Measurements from ENCODE around the gene FSIP1.
A peak's percentile ranks its signal among the peaks of the same experiment; 100 is the strongest.

Gene FSIP1

GRCh38 chr15:39628144-39628508 lies 154.5 kb downstream of the FSIP1 start:
- Histone ChIP-seq H3K9ac (ENCODE audit: low read depth in 1 of 2, low read length in 2 of 2) (no peak overlapping the region), H3K4me1 (ENCODE audit: control insufficient read depth in 2 of 2, insufficient read depth in 2 of 2, low read length in 2 of 2) (peaks cover 56 to 79% of the 10 kb centered on the region in 2 donors), H3K27ac (ENCODE audit: low read depth in 2 of 2, low read length in 2 of 2) (peak overlapping the region; percentile 93 to 95)

GRCh38 chr15:39627451-39628143 lies 155.0 kb downstream of the FSIP1 start:
- Histone ChIP-seq H3K27ac (ENCODE audit: low read depth in 2 of 2, low read length in 2 of 2) (peak overlapping the region; percentile 93 to 95), H3K9me3 (ENCODE audit: control insufficient read depth in 2 of 2, low read length in 2 of 2) (no peaks in the 10 kb centered on the region), H3K9ac (ENCODE audit: low read depth in 1 of 2, low read length in 2 of 2) (no peak overlapping the region), H3K36me3 (ENCODE audit: control insufficient read depth in 2 of 2, insufficient read depth in 2 of 2, low read length in 2 of 2) (no peaks in the 10 kb centered on the region), H3K4me3 (ENCODE audit: low read length in 2 of 2) (no peak overlapping the region), H3K27me3 (ENCODE audit: control insufficient read depth in 2 of 2, insufficient read depth in 2 of 2, low read length in 2 of 2) (no peaks in the 10 kb centered on the region), H3K4me1 (ENCODE audit: control insufficient read depth in 2 of 2, insufficient read depth in 2 of 2, low read length in 2 of 2) (peaks cover 56 to 79% of the 10 kb centered on the region in 2 donors)

More at GRCh38 chr15:39628144-39628508, 154.5 kb downstream of the FSIP1 start:
- Histone ChIP-seq H3K27me3 (ENCODE audit: control insufficient read depth in 2 of 2, insufficient read depth in 2 of 2, low read length in 2 of 2) (no peaks in the 10 kb centered on the region), H3K4me3 (ENCODE audit: low read length in 2 of 2) (no peak overlapping the region), H3K9me3 (ENCODE audit: control insufficient read depth in 2 of 2, low read length in 2 of 2) (no peaks in the 10 kb centered on the region), H3K36me3 (ENCODE audit: control insufficient read depth in 2 of 2, insufficient read depth in 2 of 2, low read length in 2 of 2) (no peaks in the 10 kb centered on the region)

DNA sequence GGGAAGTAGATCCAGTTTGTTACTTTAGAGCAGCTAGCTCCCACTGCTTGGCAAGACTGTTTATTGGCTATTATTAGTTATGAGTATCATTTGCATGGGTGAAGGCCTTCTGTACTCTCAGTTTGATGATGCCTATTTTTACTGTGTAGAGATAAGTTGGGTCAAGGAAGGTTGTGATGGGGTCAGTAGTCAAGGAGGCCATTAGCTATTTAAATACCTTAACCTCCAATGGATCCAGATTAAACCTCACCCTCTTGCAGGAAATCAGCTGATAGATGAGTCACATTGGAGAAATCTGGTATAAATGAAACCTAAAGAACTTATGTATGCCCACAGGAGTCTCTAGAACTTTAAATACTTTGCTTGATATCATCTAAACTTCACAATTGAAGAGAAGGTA lies 156.8 kb downstream of the FSIP1 start:
- Histone ChIP-seq H3K9ac (ENCODE audit: low read depth in 1 of 2, low read length in 2 of 2) (no peak overlapping the region), H3K4me3 (ENCODE audit: low read length in 2 of 2) (peak overlapping the region in 1 of 2 donors; percentile 23), H3K27me3 (ENCODE audit: control insufficient read depth in 2 of 2, insufficient read depth in 2 of 2, low read length in 2 of 2) (no peaks in the 10 kb centered on the region), H3K4me1 (ENCODE audit: control insufficient read depth in 2 of 2, insufficient read depth in 2 of 2, low read length in 2 of 2) (peaks cover 62 to 86% of the 10 kb centered on the region in 2 donors), H3K36me3 (ENCODE audit: control insufficient read depth in 2 of 2, insufficient read depth in 2 of 2, low read length in 2 of 2) (no peaks in the 10 kb centered on the region), H3K9me3 (ENCODE audit: control insufficient read depth in 2 of 2, low read length in 2 of 2) (no peaks in the 10 kb centered on the region), H3K27ac (ENCODE audit: low read depth in 2 of 2, low read length in 2 of 2) (peak overlapping the region; percentile 87 to 91)

DNA sequence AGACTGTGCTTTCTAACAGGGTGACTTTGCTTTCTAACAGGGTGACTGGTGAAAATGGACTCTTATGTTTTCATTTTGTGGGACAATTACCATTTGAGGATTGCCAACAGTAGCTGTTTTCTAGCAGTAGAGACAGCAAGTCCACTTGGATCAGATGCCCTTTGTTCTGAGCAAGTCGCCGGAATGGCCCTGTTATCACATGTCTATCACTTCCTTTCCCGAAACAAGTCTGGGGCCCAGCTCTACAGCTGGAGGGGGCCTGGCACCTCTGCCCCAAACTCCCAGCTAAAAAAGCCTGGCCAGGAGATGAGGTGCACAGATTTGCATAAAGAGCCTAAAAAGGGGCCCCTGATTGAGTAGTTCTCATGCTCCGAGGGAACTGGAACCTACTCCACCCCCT lies 157.2 kb downstream of the FSIP1 start:
- H3K27ac ChIP-seq (ENCODE audit: low read depth in 2 of 2, low read length in 2 of 2) = peak overlapping the region; percentile 87 to 91
- H3K4me3 ChIP-seq (ENCODE audit: low read length in 2 of 2) = peak overlapping the region in 1 of 2 donors; percentile 23
- H3K9ac ChIP-seq (ENCODE audit: low read depth in 1 of 2, low read length in 2 of 2) = peak overlapping the region in 1 of 2 donors; percentile 34
- H3K9me3 ChIP-seq (ENCODE audit: control insufficient read depth in 2 of 2, low read length in 2 of 2) = no peaks in the 10 kb centered on the region
- peaks cover 59 to 82% of the 10 kb centered on the region in 2 donors for H3K4me1 ChIP-seq (ENCODE audit: control insufficient read depth in 2 of 2, insufficient read depth in 2 of 2, low read length in 2 of 2)
- H3K27me3 ChIP-seq (ENCODE audit: control insufficient read depth in 2 of 2, insufficient read depth in 2 of 2, low read length in 2 of 2) = no peaks in the 10 kb centered on the region
- H3K36me3 ChIP-seq (ENCODE audit: control insufficient read depth in 2 of 2, insufficient read depth in 2 of 2, low read length in 2 of 2) = no peaks in the 10 kb centered on the region

GRCh38 chr15:39624806-39625205 lies 157.8 kb downstream of the FSIP1 start:
- Histone ChIP-seq H3K36me3 (ENCODE audit: control insufficient read depth in 2 of 2, insufficient read depth in 2 of 2, low read length in 2 of 2) (no peaks in the 10 kb centered on the region), H3K9me3 (ENCODE audit: control insufficient read depth in 2 of 2, low read length in 2 of 2) (no peaks in the 10 kb centered on the region), H3K27me3 (ENCODE audit: control insufficient read depth in 2 of 2, insufficient read depth in 2 of 2, low read length in 2 of 2) (no peaks in the 10 kb centered on the region), H3K27ac (ENCODE audit: low read depth in 2 of 2, low read length in 2 of 2) (peak overlapping the region; percentile 87 to 91), H3K4me1 (ENCODE audit: control insufficient read depth in 2 of 2, insufficient read depth in 2 of 2, low read length in 2 of 2) (peaks cover 53 to 76% of the 10 kb centered on the region in 2 donors), H3K4me3 (ENCODE audit: low read length in 2 of 2) (no peak overlapping the region), H3K9ac (ENCODE audit: low read depth in 1 of 2, low read length in 2 of 2) (peak overlapping the region; percentile 22 to 34)

DNA sequence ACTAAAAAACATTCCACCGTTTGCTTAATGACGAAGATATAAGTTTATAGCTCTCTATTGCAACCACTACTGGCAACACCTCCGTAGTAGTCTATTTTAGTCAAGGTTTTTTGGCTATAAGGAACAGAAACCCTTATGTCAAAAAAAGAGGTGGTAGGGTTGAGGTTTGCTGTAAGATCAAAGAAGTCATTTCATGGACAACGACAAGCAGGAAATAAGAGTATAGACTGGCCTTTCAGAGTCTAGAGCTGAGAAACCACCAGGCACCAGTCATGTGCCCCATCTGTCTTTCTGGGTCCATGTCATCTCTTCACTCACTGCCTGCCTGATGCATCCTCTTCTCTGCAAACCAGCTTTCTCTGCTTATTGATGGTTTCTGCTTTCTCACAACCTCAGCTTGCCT lies 159.1 kb downstream of the FSIP1 start:
- Histone ChIP-seq H3K27me3 (ENCODE audit: control insufficient read depth in 2 of 2, insufficient read depth in 2 of 2, low read length in 2 of 2) (no peaks in the 10 kb centered on the region), H3K36me3 (ENCODE audit: control insufficient read depth in 2 of 2, insufficient read depth in 2 of 2, low read length in 2 of 2) (no peaks in the 10 kb centered on the region), H3K9me3 (ENCODE audit: control insufficient read depth in 2 of 2, low read length in 2 of 2) (no peaks in the 10 kb centered on the region), H3K4me1 (ENCODE audit: control insufficient read depth in 2 of 2, insufficient read depth in 2 of 2, low read length in 2 of 2) (peaks cover 43 to 63% of the 10 kb centered on the region in 2 donors), H3K9ac (ENCODE audit: low read depth in 1 of 2, low read length in 2 of 2) (peak overlapping the region in 1 of 2 donors; percentile 13), H3K4me3 (ENCODE audit: low read length in 2 of 2) (peak overlapping the region in 1 of 2 donors; percentile 6), H3K27ac (ENCODE audit: low read depth in 2 of 2, low read length in 2 of 2) (peak overlapping the region; percentile 87 to 91)

GRCh38 chr15:39622660-39623516 lies 159.8 kb downstream of the FSIP1 start:
- Histone ChIP-seq H3K4me3 (ENCODE audit: low read length in 2 of 2) (peak overlapping the region; percentile 6 to 28), H3K27me3 (ENCODE audit: control insufficient read depth in 2 of 2, insufficient read depth in 2 of 2, low read length in 2 of 2) (no peaks in the 10 kb centered on the region), H3K9ac (ENCODE audit: low read depth in 1 of 2, low read length in 2 of 2) (no peak overlapping the region), H3K27ac (ENCODE audit: low read depth in 2 of 2, low read length in 2 of 2) (peak overlapping the region; percentile 87 to 91), H3K36me3 (ENCODE audit: control insufficient read depth in 2 of 2, insufficient read depth in 2 of 2, low read length in 2 of 2) (no peaks in the 10 kb centered on the region), H3K4me1 (ENCODE audit: control insufficient read depth in 2 of 2, insufficient read depth in 2 of 2, low read length in 2 of 2) (peaks cover 37 to 56% of the 10 kb centered on the region in 2 donors), H3K9me3 (ENCODE audit: control insufficient read depth in 2 of 2, low read length in 2 of 2) (no peaks in the 10 kb centered on the region)

GRCh38 chr15:39621976-39622375 lies 160.7 kb downstream of the FSIP1 start:
- H3K4me1 ChIP-seq (ENCODE audit: control insufficient read depth in 2 of 2, insufficient read depth in 2 of 2, low read length in 2 of 2) = peaks cover 31 to 47% of the 10 kb centered on the region in 2 donors
- peak overlapping the region in 1 of 2 donors; percentile 36 for H3K9ac ChIP-seq (ENCODE audit: low read depth in 1 of 2, low read length in 2 of 2)
- H3K36me3 ChIP-seq (ENCODE audit: control insufficient read depth in 2 of 2, insufficient read depth in 2 of 2, low read length in 2 of 2) = no peaks in the 10 kb centered on the region
- H3K9me3 ChIP-seq (ENCODE audit: control insufficient read depth in 2 of 2, low read length in 2 of 2) = no peaks in the 10 kb centered on the region
- no peak overlapping the region for H3K4me3 ChIP-seq (ENCODE audit: low read length in 2 of 2)
- peak overlapping the region; percentile 87 to 91 for H3K27ac ChIP-seq (ENCODE audit: low read depth in 2 of 2, low read length in 2 of 2)
- no peaks in the 10 kb centered on the region for H3K27me3 ChIP-seq (ENCODE audit: control insufficient read depth in 2 of 2, insufficient read depth in 2 of 2, low read length in 2 of 2)

GRCh38 chr15:39621210-39621609 lies 161.4 kb downstream of the FSIP1 start:
- H3K27ac ChIP-seq (ENCODE audit: low read depth in 2 of 2, low read length in 2 of 2) = peak overlapping the region; percentile 50 to 69
- peak overlapping the region in 1 of 2 donors; percentile 37 for H3K9ac ChIP-seq (ENCODE audit: low read depth in 1 of 2, low read length in 2 of 2)
- H3K4me1 ChIP-seq (ENCODE audit: control insufficient read depth in 2 of 2, insufficient read depth in 2 of 2, low read length in 2 of 2) = peaks cover 31 to 43% of the 10 kb centered on the region in 2 donors
- no peaks in the 10 kb centered on the region for H3K36me3 ChIP-seq (ENCODE audit: control insufficient read depth in 2 of 2, insufficient read depth in 2 of 2, low read length in 2 of 2)
- H3K27me3 ChIP-seq (ENCODE audit: control insufficient read depth in 2 of 2, insufficient read depth in 2 of 2, low read length in 2 of 2) = no peaks in the 10 kb centered on the region
- H3K4me3 ChIP-seq (ENCODE audit: low read length in 2 of 2) = no peak overlapping the region
- H3K9me3 ChIP-seq (ENCODE audit: control insufficient read depth in 2 of 2, low read length in 2 of 2) = no peaks in the 10 kb centered on the region

Measured in mucosa of rectum (tissue), 2 donors.